ENCODE results near the gene CLCN6.
A peak's percentile ranks its signal among the peaks of the same experiment; 100 is the strongest.

Gene CLCN6

GRCh38 chr1:11837767-11838348 is 31.9 kb downstream of the CLCN6 start:
- DNase-seq (ENCODE audit: extremely low spot score) = no peak
- TF ChIP-seq FOXA1 (IDR thresholded peaks at IDR 0.05) (no peak), PKNOX1 (IDR thresholded peaks at IDR 0.05) (no peak), ELF4 (IDR thresholded peaks at IDR 0.05) (no peak), ARNT (IDR thresholded peaks at IDR 0.05) (no peak), SUZ12 (IDR thresholded peaks at IDR 0.05) (no peak), SP1 (IDR thresholded peaks at IDR 0.05) (no peak), BHLHE40 (IDR thresholded peaks at IDR 0.05; ENCODE audit: borderline replicate concordance) (no peak), ZNF384 (IDR thresholded peaks at IDR 0.05) (no peak), FOXK2 (IDR thresholded peaks at IDR 0.05) (no peak), LEF1 (IDR thresholded peaks at IDR 0.05; ENCODE audit: borderline replicate concordance) (no peak), TARDBP (IDR thresholded peaks at IDR 0.05) (no peak), FOXM1 (IDR thresholded peaks at IDR 0.05; ENCODE audit: borderline replicate concordance) (no peak), HDGF (IDR thresholded peaks at IDR 0.05; ENCODE audit: borderline replicate concordance) (no peak), CTBP1 (IDR thresholded peaks at IDR 0.05; ENCODE audit: borderline replicate concordance) (no peak), L3MBTL2 (conservative IDR thresholded peaks at IDR 0.05) (no peak), NFRKB (IDR thresholded peaks at IDR 0.05) (no peak)
- ChIA-PET POLR2A (interaction anchor here (0.6 to 1.2 kb wide), 2 partner anchors 70 to 72 kb away, joined by 3 to 4 read pairs; no protein-coding TSS in a partner anchor), CTCF (interaction anchor here (0.6 to 3.7 kb wide), 10 partner anchors 10 to 159 kb away, joined by 3 to 17 read pairs (median 4); partner anchors contain the start of gene NPPA)

GRCh38 chr1:11838349-11839272 is 32.6 kb downstream of the CLCN6 start:
- ChIA-PET POLR2A (interaction anchor here (0.6 to 1.2 kb wide), 2 partner anchors 69 to 71 kb away, joined by 3 to 4 read pairs; no protein-coding TSS in a partner anchor), CTCF (interaction anchor here (0.6 to 3.7 kb wide), 9 partner anchors 9 to 158 kb away, joined by 3 to 17 read pairs (median 4); partner anchors contain the start of gene NPPA)
- TF ChIP-seq TARDBP (IDR thresholded peaks at IDR 0.05) = no peak
- DNase-seq (ENCODE audit: extremely low spot score) = peak; percentile 91

- CTCF ChIA-PET = no interaction called here
- TF ChIP-seq NFRKB (IDR thresholded peaks at IDR 0.05) = no peak
- TF ChIP-seq L3MBTL2 (conservative IDR thresholded peaks at IDR 0.05) = no peak
- TF ChIP-seq FOXM1 (IDR thresholded peaks at IDR 0.05; ENCODE audit: borderline replicate concordance) = no peak
- TF ChIP-seq FOXA1 (IDR thresholded peaks at IDR 0.05) = no peak
- no peak for TF ChIP-seq BHLHE40 (IDR thresholded peaks at IDR 0.05; ENCODE audit: borderline replicate concordance)
- TF ChIP-seq ARNT (IDR thresholded peaks at IDR 0.05) = no peak
- TF ChIP-seq TARDBP (IDR thresholded peaks at IDR 0.05) = no peak
- TF ChIP-seq LEF1 (IDR thresholded peaks at IDR 0.05; ENCODE audit: borderline replicate concordance) = no peak
- TF ChIP-seq ELF4 (IDR thresholded peaks at IDR 0.05) = no peak
- no peak for TF ChIP-seq HDGF (IDR thresholded peaks at IDR 0.05; ENCODE audit: borderline replicate concordance)
- no peak for TF ChIP-seq PKNOX1 (IDR thresholded peaks at IDR 0.05)
- TF ChIP-seq SUZ12 (IDR thresholded peaks at IDR 0.05) = no peak
- TF ChIP-seq SP1 (IDR thresholded peaks at IDR 0.05) = no peak
- no peak for TF ChIP-seq CTBP1 (IDR thresholded peaks at IDR 0.05; ENCODE audit: borderline replicate concordance)
- TF ChIP-seq ZNF384 (IDR thresholded peaks at IDR 0.05) = no peak
- no peak for TF ChIP-seq FOXK2 (IDR thresholded peaks at IDR 0.05)
- DNase-seq (ENCODE audit: extremely low spot score) = no peak
- POLR2A ChIA-PET = interaction anchor here (0.7 to 0.9 kb wide), 2 partner anchors 70 to 127 kb away, joined by 3 to 4 read pairs; no protein-coding TSS in a partner anchor
Observed at GRCh38 chr1:11839727-11840705, 34.0 kb downstream of the CLCN6 start.

- POLR2A ChIA-PET = interaction anchor here (0.9 kb wide), 2 partner anchors 66 to 125 kb away, joined by 3 to 4 read pairs; no protein-coding TSS in a partner anchor
- CTCF ChIA-PET = interaction anchor here (0.6 kb wide), 1 partner anchor 13 kb away, joined by 3 read pairs; no protein-coding TSS in a partner anchor
- DNase-seq (ENCODE audit: extremely low spot score) = no peak
- TF ChIP-seq FOXA1 (IDR thresholded peaks at IDR 0.05) (no peak), ARNT (IDR thresholded peaks at IDR 0.05) (no peak), FOXM1 (IDR thresholded peaks at IDR 0.05; ENCODE audit: borderline replicate concordance) (no peak), ZNF384 (IDR thresholded peaks at IDR 0.05) (no peak), FOXK2 (IDR thresholded peaks at IDR 0.05) (no peak), L3MBTL2 (conservative IDR thresholded peaks at IDR 0.05) (no peak), CTBP1 (IDR thresholded peaks at IDR 0.05; ENCODE audit: borderline replicate concordance) (no peak), NFRKB (IDR thresholded peaks at IDR 0.05) (no peak), PKNOX1 (IDR thresholded peaks at IDR 0.05) (no peak)
Observed at GRCh38 chr1:11841245-11842153, 35.5 kb downstream of the CLCN6 start.

All from HEK293T (cell line).